ENCODE measurements around the gene GABBR2. TPM values are rescaled to one million over a fixed set of nuclear protein-coding genes. Genes with fewer than 3 reads are reported as not detected.

GABBR2 gene
- total RNA-seq, 4 donors from 2014 or later: not detected

DNA sequence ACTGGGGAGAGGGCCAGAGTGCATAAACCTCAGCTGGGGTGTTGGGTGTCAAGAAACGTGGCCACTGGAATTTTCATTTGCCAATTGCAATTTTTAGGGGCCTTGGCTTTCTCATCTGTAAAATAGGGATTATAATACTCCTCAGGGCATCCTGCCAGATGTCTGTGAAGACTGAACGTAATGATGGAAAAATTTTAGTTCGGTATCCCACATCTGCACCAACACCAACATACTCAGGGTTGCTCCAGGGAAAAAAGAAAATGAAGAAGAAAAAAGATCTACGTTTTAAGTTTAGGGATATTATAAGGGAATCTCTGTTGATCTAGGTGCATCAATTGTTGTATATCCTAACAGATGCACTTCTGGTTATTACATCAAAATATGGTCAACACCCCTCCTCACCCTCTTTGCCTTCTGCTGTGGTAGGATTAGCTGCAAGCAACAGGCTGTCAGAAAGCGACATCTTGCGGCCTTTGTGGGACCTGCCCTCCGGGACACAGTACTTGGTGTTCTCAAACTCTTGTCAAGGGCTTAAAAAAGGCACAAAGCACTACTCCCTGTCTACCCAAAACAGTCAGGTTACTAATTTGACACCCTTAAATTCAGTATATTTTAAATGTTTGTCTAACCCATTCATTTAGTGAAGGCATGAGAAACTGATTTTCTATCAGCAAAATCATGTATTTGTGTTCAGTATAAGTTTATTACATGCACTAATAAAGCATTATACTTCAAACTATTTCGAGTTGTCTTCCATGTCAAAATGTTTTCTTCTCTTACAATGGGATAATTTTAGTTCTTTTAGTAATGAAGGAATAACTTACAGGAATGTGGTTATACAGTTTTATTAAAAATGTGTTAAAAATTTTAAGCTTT is 445.0 kb downstream of the GABBR2 start:
- DNase-seq (ENCODE audit: low spot score): peak; percentile 37
- ATAC-seq (ENCODE audit: low FRiP score): peak; percentile 76
- TF ChIP-seq, protein P1, sequence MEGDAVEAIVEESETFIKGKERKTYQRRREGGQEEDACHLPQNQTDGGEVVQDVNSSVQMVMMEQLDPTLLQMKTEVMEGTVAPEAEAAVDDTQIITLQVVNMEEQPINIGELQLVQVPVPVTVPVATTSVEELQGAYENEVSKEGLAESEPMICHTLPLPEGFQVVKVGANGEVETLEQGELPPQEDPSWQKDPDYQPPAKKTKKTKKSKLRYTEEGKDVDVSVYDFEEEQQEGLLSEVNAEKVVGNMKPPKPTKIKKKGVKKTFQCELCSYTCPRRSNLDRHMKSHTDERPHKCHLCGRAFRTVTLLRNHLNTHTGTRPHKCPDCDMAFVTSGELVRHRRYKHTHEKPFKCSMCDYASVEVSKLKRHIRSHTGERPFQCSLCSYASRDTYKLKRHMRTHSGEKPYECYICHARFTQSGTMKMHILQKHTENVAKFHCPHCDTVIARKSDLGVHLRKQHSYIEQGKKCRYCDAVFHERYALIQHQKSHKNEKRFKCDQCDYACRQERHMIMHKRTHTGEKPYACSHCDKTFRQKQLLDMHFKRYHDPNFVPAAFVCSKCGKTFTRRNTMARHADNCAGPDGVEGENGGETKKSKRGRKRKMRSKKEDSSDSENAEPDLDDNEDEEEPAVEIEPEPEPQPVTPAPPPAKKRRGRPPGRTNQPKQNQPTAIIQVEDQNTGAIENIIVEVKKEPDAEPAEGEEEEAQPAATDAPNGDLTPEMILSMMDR (IDR thresholded peaks at IDR 0.05): peak in 1 of 3 donors; percentile 46

DNA sequence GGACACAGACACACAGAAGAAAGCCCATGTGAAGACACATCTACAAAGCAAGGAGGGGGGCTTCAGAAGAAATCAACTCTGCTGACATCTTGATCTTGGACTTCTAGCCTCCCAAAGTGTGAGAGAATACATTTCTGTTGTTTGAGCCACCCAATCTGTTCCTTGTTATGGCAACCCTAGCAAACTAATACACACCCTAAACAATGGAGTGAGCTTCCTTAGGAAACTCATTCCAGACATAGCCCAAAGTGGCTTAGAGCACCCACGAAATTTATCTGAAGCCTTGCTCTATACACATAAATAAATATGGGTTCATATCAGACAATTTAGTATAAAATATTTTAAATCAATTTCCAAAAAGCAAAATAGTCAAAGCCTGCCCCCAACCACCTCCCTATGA is 445.7 kb downstream of the GABBR2 start:
- TF ChIP-seq, protein P1 (IDR thresholded peaks at IDR 0.05): no peak
- ATAC-seq (ENCODE audit: low FRiP score) (no peak), DNase-seq (ENCODE audit: low spot score) (no peak)

- ATAC-seq (ENCODE audit: low FRiP score) (no peak), DNase-seq (ENCODE audit: low spot score) (no peak)
- TF ChIP-seq, protein P1 (IDR thresholded peaks at IDR 0.05): no peak
These were observed 446.7 kb downstream of the GABBR2 start for GRCh38 chr9:98262056-98262455.

DNA sequence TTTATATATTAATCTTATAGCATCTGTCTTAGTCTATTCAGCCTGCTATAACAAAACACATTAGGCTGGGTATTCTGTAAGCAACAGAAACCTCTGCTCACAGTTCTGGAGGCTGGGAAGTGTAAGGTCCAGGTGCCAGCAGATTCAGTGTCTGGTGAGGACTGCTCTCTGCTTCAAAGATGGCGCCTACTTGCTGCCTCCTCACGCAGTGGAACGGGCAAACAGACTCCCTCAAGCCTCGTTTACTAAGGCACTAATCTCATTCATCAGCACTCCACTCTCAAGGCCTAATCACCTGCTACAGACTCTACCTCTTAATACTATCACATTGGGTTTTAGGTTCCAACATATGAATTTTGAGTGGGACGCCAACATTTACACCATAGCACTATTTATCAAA is 448.1 kb downstream of the GABBR2 start:
- TF ChIP-seq, protein P1 (IDR thresholded peaks at IDR 0.05): no peak
- DNase-seq (ENCODE audit: low spot score) (no peak), ATAC-seq (ENCODE audit: low FRiP score) (no peak)

DNA sequence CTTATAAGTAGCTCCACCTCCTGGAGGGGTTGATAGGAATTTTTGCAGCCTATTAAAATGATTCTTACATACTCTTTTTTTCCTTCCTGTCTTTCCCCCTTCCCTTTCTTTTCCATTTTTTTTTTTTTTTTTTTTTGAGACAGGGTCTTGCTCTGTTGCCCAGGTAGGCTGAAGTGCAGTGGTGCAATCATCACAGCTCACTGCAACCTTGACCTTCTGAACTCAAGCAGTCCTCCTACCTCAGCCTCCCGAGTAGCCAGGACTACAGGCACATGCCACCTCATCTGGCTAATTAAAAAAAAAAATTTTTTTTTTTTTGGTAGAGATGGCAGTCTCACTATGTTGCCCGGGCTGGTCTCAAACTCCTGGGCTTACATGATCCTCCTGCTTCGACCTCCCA is 448.9 kb downstream of the GABBR2 start:
- ATAC-seq (ENCODE audit: low FRiP score) (no peak), DNase-seq (ENCODE audit: low spot score) (no peak)
- TF ChIP-seq, protein P1 (IDR thresholded peaks at IDR 0.05): no peak

DNA sequence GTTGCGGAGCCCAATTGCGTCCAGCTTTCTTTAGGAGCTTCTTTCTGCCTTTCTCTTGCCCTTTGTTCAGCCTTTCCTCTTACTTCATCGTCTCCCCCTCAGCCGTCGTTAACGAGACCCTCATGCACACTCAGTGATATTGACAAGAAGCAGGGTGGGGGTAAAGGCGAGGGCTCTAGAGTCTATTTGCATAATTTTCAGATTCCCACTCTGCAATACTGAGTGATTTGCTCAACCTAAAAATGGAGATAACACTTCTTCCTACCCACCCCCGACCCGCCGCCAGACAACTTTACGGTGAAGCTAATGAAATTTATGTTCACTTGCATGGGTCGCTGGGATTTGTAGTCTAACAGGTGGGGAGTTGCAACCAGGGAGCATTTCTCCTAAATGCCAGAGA is 452.0 kb downstream of the GABBR2 start:
- ATAC-seq (ENCODE audit: low FRiP score) (no peak), DNase-seq (ENCODE audit: low spot score) (no peak)
- TF ChIP-seq, protein P1 (IDR thresholded peaks at IDR 0.05): no peak

Measured in omental fat pad (tissue), 4 donors.